ENCODE results near the gene POC1A. TPM values are rescaled to one million over a fixed set of nuclear protein-coding genes. Genes with fewer than 3 reads are reported as not detected.

Gene POC1A
- total and polyA plus RNA-seq, 2 experiments from 2014 or later, result 19.1 to 26.7 TPM

DNA sequence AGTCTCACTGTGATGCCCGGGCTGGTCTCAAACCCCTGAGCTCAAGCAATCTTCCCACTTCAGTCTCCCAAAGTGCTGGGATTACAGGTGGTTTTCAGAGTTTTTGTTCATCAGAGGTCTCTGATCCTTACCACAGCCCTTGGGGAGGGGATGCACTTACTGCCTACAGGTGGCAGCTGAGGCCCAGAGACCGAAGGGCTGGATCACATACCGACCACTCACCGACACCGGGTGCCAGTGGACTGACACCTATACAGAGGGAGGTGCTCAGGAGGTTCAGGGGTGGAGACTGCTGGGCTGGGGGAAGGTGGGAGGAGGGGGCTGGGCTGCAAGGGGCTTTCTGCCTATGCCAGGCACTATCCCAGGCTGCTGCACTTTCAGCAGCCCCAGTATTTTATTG is 117.4 kb downstream of the POC1A start:
- peaks cover 6% of the 10 kb centered on the region for H3K4me1 Mint-ChIP-seq
- peaks cover 6% of the 10 kb centered on the region for H3K27me3 Mint-ChIP-seq (ENCODE audit: insufficient read depth, low read depth, poor library complexity)
- ATAC-seq (peak; percentile 86), DNase-seq (ENCODE audit: low spot score) (peak; percentile 74)
- no peak overlapping the region for H3K27ac Mint-ChIP-seq
- Histone ChIP-seq H3K36me3 (ENCODE audit: insufficient read depth) (no peaks in the 10 kb centered on the region), H3K4me3 (no peak overlapping the region), H3K27ac (ENCODE audit: low read depth) (no peak overlapping the region), H3F3A (replicated peaks; ENCODE audit: low read depth) (no peaks in the 10 kb centered on the region), H3K27me3 (ENCODE audit: insufficient read depth) (no peaks in the 10 kb centered on the region), H3K4me1 (ENCODE audit: insufficient read depth) (no peaks in the 10 kb centered on the region), H3K79me2 (replicated peaks; ENCODE audit: insufficient read depth) (no peaks in the 10 kb centered on the region), H2AFZ (no peak overlapping the region; the same call in 1 of the 2 replicates), H4K20me1 (replicated peaks; ENCODE audit: insufficient read depth) (no peaks in the 10 kb centered on the region), H3K4me2 (no peak overlapping the region), H3K9me2 (ENCODE audit: insufficient read depth) (no peaks in the 10 kb centered on the region)
- no peaks in the 10 kb centered on the region for H3K9me3 Mint-ChIP-seq
- H3K4me3 Mint-ChIP-seq, result no peak overlapping the region
- TF ChIP-seq, protein P1, sequence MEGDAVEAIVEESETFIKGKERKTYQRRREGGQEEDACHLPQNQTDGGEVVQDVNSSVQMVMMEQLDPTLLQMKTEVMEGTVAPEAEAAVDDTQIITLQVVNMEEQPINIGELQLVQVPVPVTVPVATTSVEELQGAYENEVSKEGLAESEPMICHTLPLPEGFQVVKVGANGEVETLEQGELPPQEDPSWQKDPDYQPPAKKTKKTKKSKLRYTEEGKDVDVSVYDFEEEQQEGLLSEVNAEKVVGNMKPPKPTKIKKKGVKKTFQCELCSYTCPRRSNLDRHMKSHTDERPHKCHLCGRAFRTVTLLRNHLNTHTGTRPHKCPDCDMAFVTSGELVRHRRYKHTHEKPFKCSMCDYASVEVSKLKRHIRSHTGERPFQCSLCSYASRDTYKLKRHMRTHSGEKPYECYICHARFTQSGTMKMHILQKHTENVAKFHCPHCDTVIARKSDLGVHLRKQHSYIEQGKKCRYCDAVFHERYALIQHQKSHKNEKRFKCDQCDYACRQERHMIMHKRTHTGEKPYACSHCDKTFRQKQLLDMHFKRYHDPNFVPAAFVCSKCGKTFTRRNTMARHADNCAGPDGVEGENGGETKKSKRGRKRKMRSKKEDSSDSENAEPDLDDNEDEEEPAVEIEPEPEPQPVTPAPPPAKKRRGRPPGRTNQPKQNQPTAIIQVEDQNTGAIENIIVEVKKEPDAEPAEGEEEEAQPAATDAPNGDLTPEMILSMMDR (conservative IDR thresholded peaks at IDR 0.05; ENCODE audit: low read depth in 2 of 2), result peak; percentile 30 to 67; a peak in 3 of 4 replicates
- no peak for TF ChIP-seq STAT1 (IDR thresholded peaks at IDR 0.05; ENCODE audit: unreplicated experiment)
- no peaks in the 10 kb centered on the region for H3K36me3 Mint-ChIP-seq (ENCODE audit: low read depth)

DNA sequence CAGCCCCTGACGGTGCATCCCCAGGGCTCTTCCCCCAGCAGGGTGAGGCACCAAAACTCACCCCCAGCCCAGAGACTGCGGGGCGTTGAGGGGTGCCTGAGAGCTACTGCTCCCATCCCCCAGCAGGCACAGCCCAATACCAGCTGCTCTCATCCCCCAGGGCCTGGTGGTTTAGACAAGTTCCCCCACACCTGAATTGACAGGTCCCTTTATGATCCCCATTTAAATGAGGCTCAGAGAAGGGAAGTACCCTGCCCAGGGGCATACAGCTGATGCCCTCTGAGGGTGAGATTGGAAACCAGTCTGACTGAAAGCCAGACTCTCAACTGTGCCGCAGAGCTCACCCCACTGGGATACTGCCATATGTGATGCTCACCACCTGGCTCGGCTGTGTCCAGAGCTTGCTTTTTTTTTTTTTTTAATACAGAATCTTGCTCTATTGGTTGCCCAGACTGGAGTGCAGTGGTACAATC is 118.0 kb downstream of the POC1A start:
- Histone ChIP-seq H2AFZ (no peak overlapping the region), H3K36me3 (ENCODE audit: insufficient read depth) (no peaks in the 10 kb centered on the region), H3K4me3 (no peak overlapping the region), H3K4me2 (no peak overlapping the region), H4K20me1 (replicated peaks; ENCODE audit: insufficient read depth) (no peaks in the 10 kb centered on the region), H3F3A (replicated peaks; ENCODE audit: low read depth) (no peaks in the 10 kb centered on the region), H3K27ac (ENCODE audit: low read depth) (no peak overlapping the region), H3K9me2 (ENCODE audit: insufficient read depth) (no peaks in the 10 kb centered on the region), H3K79me2 (replicated peaks; ENCODE audit: insufficient read depth) (no peaks in the 10 kb centered on the region), H3K27me3 (ENCODE audit: insufficient read depth) (no peaks in the 10 kb centered on the region), H3K4me1 (ENCODE audit: insufficient read depth) (no peaks in the 10 kb centered on the region)
- H3K27me3 Mint-ChIP-seq (ENCODE audit: insufficient read depth, low read depth, poor library complexity), result peaks cover 8% of the 10 kb centered on the region
- H3K4me3 Mint-ChIP-seq, result no peak overlapping the region
- ATAC-seq (no peak), DNase-seq (ENCODE audit: low spot score) (no peak)
- no peaks in the 10 kb centered on the region for H3K9me3 Mint-ChIP-seq
- H3K4me1 Mint-ChIP-seq, result peaks cover 6% of the 10 kb centered on the region
- H3K36me3 Mint-ChIP-seq (ENCODE audit: low read depth), result no peaks in the 10 kb centered on the region
- no peak overlapping the region for H3K27ac Mint-ChIP-seq
- TF ChIP-seq POLR2AphosphoS5 (IDR thresholded peaks at IDR 0.05; ENCODE audit: low read depth), result no peak
- no peak for TF ChIP-seq ZNF331 (CRISPR knock-in tag; IDR thresholded peaks at IDR 0.05; ENCODE audit: low read depth)
- no peak for TF ChIP-seq EZH2phosphoT487 (IDR thresholded peaks at IDR 0.05; ENCODE audit: unreplicated experiment)
- no peak for TF ChIP-seq ZNF114 (CRISPR knock-in tag; IDR thresholded peaks at IDR 0.05)
- TF ChIP-seq JUNB (IDR thresholded peaks at IDR 0.05; ENCODE audit: unreplicated experiment), result no peak
- TF ChIP-seq, protein P2, sequence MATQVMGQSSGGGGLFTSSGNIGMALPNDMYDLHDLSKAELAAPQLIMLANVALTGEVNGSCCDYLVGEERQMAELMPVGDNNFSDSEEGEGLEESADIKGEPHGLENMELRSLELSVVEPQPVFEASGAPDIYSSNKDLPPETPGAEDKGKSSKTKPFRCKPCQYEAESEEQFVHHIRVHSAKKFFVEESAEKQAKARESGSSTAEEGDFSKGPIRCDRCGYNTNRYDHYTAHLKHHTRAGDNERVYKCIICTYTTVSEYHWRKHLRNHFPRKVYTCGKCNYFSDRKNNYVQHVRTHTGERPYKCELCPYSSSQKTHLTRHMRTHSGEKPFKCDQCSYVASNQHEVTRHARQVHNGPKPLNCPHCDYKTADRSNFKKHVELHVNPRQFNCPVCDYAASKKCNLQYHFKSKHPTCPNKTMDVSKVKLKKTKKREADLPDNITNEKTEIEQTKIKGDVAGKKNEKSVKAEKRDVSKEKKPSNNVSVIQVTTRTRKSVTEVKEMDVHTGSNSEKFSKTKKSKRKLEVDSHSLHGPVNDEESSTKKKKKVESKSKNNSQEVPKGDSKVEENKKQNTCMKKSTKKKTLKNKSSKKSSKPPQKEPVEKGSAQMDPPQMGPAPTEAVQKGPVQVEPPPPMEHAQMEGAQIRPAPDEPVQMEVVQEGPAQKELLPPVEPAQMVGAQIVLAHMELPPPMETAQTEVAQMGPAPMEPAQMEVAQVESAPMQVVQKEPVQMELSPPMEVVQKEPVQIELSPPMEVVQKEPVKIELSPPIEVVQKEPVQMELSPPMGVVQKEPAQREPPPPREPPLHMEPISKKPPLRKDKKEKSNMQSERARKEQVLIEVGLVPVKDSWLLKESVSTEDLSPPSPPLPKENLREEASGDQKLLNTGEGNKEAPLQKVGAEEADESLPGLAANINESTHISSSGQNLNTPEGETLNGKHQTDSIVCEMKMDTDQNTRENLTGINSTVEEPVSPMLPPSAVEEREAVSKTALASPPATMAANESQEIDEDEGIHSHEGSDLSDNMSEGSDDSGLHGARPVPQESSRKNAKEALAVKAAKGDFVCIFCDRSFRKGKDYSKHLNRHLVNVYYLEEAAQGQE (IDR thresholded peaks at IDR 0.05; ENCODE audit: unreplicated experiment), result no peak
- no peak for TF ChIP-seq EZH2 (IDR thresholded peaks at IDR 0.05; ENCODE audit: low read depth, unreplicated experiment)
- TF ChIP-seq, protein P3, sequence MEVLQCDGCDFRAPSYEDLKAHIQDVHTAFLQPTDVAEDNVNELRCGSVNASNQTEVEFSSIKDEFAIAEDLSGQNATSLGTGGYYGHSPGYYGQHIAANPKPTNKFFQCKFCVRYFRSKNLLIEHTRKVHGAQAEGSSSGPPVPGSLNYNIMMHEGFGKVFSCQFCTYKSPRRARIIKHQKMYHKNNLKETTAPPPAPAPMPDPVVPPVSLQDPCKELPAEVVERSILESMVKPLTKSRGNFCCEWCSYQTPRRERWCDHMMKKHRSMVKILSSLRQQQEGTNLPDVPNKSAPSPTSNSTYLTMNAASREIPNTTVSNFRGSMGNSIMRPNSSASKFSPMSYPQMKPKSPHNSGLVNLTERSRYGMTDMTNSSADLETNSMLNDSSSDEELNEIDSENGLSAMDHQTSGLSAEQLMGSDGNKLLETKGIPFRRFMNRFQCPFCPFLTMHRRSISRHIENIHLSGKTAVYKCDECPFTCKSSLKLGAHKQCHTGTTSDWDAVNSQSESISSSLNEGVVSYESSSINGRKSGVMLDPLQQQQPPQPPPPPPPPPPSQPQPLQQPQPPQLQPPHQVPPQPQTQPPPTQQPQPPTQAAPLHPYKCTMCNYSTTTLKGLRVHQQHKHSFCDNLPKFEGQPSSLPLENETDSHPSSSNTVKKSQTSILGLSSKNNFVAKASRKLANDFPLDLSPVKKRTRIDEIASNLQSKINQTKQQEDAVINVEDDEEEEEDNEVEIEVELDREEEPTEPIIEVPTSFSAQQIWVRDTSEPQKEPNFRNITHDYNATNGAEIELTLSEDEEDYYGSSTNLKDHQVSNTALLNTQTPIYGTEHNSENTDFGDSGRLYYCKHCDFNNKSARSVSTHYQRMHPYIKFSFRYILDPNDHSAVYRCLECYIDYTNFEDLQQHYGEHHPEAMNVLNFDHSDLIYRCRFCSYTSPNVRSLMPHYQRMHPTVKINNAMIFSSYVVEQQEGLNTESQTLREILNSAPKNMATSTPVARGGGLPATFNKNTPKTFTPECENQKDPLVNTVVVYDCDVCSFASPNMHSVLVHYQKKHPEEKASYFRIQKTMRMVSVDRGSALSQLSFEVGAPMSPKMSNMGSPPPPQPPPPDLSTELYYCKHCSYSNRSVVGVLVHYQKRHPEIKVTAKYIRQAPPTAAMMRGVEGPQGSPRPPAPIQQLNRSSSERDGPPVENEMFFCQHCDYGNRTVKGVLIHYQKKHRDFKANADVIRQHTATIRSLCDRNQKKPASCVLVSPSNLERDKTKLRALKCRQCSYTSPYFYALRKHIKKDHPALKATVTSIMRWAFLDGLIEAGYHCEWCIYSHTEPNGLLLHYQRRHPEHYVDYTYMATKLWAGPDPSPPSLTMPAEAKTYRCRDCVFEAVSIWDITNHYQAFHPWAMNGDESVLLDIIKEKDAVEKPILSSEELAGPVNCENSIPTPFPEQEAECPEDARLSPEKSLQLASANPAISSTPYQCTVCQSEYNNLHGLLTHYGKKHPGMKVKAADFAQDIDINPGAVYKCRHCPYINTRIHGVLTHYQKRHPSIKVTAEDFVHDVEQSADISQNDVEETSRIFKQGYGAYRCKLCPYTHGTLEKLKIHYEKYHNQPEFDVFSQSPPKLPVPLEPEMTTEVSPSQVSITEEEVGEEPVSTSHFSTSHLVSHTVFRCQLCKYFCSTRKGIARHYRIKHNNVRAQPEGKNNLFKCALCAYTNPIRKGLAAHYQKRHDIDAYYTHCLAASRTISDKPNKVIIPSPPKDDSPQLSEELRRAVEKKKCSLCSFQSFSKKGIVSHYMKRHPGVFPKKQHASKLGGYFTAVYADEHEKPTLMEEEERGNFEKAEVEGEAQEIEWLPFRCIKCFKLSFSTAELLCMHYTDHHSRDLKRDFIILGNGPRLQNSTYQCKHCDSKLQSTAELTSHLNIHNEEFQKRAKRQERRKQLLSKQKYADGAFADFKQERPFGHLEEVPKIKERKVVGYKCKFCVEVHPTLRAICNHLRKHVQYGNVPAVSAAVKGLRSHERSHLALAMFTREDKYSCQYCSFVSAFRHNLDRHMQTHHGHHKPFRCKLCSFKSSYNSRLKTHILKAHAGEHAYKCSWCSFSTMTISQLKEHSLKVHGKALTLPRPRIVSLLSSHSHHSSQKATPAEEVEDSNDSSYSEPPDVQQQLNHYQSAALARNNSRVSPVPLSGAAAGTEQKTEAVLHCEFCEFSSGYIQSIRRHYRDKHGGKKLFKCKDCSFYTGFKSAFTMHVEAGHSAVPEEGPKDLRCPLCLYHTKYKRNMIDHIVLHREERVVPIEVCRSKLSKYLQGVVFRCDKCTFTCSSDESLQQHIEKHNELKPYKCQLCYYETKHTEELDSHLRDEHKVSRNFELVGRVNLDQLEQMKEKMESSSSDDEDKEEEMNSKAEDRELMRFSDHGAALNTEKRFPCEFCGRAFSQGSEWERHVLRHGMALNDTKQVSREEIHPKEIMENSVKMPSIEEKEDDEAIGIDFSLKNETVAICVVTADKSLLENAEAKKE (CRISPR knock-in tag; IDR thresholded peaks at IDR 0.05), result no peak
- TF ChIP-seq STAT1 (IDR thresholded peaks at IDR 0.05; ENCODE audit: unreplicated experiment), result no peak

Measured in GM23338 (cell line).